Fibroblast of skin of back (primary cell): Measurements from ENCODE around the gene NRCAM.
A peak's percentile ranks its signal among the peaks of the same experiment; 100 is the strongest.

ENCODE experiments used
- DNase-seq: peaks from one replicate; pipeline ENCODE4 v3.0.0-alpha.2; 2013

The NRCAM gene

DNA sequence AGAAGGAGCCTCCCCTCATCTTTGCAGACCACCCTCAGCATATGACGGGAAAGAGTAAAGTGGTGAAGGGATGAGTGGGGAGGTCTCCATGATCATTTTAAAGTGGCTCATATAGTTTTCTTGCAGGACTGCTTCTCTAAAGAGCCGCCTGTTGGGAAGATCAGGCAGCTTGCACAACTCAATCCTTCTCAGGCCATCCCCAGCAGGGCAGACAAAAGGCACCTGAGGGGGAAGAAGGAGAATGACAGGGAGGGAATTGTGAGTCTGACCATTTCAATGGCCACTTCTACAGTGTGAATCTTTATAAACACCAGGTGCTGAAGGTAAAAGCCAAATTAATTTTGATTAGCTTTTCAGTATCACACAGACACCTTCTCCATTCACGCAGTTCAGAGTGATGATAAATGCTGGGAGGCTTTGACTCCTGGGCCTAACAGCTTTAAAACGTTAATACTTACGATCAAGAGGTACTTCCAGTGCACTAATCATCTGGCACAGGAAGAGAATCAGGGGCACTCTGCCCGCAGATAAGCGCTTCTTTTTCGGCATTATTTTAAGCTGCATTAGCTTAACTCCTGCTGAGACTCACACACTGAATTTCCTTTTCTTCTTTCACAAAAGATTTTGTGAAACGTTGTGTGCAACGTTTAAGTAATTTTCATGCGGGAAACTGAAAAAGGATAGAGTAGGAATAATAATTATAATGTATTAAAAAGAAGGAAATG lies 216.6 kb downstream of the NRCAM start:
- DNase-seq, result no peak

GRCh38 chr7:108236681-108237415 lies 219.4 kb downstream of the NRCAM start:
- DNase-seq, result no peak

GRCh38 chr7:108235451-108236061 lies 220.7 kb downstream of the NRCAM start:
- DNase-seq, result peak; percentile 35

DNA sequence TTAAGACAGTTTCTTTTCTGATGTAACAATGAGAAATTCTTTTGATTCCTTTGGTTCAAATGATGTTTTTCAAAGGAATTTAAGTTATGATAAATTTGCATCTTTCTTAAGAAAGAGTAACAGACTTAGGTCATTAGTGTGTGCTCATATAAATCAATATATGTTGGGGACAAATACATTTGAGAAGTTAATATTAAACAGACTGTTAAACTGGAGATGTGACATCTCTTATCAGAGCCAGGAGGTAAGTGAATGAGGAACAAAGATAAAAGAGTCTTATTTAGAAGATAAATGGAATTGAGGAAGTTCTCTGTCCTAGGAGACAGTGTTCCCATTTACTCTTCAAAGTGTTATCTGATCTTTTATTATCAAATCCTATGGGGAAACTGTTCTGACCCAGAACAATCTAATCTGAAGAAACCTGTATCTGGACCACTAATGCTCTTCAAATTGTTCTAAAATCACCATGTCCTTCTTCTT lies 221.2 kb downstream of the NRCAM start:
- peak; percentile 55 for DNase-seq

GRCh38 chr7:108234281-108234680 lies 222.0 kb downstream of the NRCAM start:
- peak; percentile 64 for DNase-seq

DNA sequence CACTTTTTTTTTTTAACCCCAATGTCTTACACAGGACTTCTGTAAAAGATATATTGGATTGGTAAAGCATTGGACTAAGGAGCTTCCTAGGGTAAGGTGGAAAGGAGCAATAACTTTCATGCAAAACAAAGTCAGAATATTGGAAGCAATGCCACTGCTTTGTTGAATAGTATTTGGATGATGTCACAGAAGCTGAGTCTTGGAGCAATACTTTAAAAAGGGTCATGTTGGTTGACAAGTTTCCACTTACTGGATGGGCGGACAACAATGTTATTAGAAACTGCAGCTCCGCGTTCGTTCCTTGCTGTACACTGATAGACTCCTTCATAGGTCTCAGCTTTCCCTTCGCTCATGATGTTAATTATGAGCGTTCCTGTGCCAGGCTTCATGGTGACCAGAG lies 224.2 kb downstream of the NRCAM start:
- DNase-seq, result peak; percentile 51

- DNase-seq, result peak; percentile 65
Measured at GRCh38 chr7:108231221-108231620, 225.0 kb downstream of the NRCAM start.

DNA sequence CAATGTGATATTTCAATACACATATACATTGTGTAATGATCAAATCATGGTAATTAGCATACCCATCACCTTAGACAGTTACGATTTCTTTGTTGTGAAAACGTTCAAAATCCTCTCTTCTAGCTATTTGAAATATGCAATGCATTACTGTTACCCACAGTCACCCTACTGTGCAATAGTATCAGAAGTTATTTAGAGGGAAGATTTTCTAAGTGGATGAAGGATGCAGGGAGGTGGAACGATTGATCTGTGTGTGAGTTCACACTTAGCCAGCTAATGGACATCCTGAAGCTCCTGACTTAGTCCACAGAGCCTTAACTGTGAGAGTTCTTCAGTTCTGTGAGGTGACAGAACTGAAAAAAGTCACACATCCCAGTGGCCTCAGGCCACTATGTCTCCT lies 228.9 kb downstream of the NRCAM start:
- DNase-seq, result no peak

DNA sequence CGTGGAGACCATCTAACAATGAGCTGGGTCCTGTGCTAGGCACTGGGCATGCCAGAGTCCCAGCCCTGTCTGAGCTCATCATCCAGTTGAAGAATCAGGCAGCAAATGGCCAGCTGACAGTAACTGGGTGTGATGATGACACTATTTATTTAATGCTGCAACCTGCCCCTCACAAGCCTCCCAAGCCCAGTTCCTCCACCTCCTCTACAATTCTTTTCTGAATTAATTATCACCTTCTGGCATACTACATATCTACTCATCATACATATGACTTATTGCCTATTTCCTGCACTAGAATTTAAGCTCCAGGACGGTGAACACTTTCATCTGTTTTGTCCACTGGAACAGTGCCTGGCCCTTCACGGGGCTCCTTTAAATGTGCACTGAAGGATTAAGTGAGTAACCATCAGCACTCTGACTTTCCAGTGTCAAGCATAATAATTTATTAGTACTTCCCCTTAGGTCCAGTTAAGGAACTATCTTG lies 229.4 kb downstream of the NRCAM start:
- no peak for DNase-seq

- no peak for DNase-seq
Measured at GRCh38 chr7:108225531-108226181, 230.6 kb downstream of the NRCAM start.

GRCh38 chr7:108224387-108224786 lies 231.8 kb downstream of the NRCAM start:
- DNase-seq, result no peak

DNA sequence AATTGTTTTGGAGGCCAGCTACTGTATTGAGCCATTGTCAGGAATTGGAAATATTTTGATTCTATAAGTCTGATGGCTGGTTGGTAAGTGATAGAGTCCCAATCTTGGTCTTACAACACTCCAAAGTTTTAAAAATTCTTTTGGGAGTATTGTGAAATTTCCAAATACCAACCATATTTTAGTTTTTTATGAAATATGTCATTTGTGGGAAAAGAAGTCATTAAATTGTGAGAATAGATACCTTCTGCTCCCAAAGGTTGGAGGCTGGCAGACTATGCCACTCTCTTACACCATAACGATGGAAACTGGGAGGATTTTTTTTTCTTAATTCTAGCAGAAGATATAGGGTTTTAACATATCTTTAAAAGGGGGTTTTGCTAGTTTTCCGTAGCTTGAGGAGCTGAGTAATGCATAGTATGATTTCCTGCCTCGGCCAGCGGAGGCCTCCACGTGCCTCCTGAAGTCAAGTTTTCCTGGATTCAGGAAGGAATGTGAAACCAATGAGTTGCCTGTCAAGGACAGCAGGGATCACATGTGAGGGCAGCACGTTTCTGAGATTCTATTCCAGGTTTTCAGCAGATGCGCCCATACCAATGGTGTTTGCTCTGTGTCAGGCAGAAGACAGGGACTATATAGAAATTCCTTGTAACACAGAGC lies 233.9 kb downstream of the NRCAM start:
- DNase-seq, result peak; percentile 83

DNA sequence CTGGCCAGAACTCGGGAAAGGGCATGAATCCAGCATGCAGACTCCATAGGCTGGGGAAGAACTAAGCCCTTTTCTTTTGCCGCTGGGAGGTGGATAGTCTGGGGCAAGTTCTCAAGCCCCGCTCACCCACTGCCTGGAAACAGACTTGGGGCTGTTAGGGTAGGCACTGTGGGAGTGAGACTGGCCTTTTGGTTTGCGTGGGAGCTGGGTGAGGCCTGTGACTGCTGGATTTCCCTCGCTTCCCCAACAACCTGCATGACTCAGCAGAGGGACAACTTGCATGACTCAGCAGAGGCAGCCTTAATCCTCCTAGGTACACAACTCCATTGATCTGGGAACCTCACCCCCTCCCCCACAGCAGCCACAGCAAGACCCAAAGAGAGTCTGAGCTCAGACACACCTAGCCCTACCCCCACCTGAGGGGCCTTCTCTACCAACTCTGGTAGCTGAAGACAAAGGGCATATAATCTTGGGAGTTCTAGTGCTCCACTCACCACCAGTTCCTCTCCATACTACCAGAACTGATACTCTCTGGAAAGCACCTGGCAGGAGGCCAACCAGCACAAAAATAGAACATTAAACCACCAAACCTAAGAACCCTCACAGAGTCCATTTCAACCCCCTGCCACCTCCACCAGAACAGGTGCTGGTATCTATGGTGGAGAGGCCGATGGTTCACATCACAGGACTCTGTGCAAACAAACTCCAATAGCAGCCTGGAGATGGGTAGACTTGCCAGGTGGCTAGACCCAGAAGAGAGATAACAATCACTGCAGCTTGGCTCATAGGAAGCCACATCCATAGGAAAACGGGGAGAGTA lies 244.6 kb downstream of the NRCAM start:
- DNase-seq, result no peak

DNA sequence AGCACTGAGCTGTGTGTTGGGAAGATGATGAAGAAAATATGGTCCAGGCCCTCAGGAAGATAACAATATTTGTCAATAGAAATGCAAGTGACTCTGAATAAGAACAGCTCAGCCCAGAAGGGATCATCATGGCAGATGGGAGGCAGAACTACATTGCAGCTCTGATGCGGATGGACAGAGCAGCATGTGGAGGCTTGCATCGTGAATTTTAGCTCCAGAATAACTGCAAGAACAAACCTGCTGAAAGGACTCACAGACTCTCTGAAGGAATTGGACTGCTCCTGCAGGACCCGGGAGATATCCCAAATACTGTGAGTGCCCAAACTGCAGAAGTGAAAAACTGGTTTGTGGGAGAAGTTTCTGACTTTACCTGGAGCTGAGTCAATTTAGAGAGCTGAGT lies 245.4 kb downstream of the NRCAM start:
- no peak for DNase-seq

- no peak for DNase-seq
Measured at GRCh38 chr7:108205311-108205710, 250.9 kb downstream of the NRCAM start.

DNA sequence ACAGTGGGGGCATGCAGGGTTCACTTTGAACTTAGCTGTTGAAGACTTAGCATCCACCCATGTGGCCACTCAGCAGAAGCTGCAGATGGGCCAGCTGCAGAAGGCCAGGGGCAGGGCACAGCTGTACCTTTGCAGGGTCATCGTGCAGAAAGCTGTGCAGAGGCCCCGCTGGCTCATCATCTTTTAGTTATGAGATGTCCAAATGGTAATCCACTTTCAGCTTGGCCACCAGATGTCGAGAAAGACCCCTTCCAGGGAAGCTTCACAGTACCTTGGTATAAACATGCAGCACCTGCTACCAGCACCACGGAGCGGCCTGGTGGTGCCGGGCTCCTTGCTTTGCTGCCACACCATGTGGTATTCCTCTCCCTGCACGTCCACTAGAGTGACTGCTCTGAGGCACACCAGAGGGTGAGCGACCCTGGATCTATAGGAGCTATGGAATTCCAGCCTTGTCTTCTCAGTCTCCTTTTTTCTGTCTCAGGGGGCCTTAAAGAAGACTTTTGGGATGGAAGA lies 251.9 kb downstream of the NRCAM start:
- no peak for DNase-seq

GRCh38 chr7:108203537-108203936 lies 252.7 kb downstream of the NRCAM start:
- DNase-seq, result no peak

DNA sequence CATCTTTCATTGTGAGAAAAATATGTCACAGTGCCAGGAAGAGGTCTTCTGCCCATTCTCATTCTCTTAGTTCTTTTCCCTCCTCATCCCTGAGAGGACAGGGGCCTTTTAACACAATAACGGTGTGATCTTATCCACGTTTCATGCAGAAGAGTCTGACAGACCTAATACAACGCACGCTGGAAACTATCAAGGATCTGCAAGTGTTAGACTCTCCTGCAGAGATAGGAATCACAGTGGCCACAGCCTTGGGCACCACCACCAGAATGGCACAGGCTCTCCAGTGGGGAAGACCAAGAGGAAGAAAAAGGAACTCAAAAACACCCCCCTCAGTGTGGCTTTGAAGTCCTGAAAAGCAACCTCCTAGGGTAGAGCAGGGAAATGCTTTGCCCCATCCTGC lies 253.5 kb downstream of the NRCAM start:
- no peak for DNase-seq

- DNase-seq, result no peak
Measured at GRCh38 chr7:108201766-108202165, 254.5 kb downstream of the NRCAM start.

DNA sequence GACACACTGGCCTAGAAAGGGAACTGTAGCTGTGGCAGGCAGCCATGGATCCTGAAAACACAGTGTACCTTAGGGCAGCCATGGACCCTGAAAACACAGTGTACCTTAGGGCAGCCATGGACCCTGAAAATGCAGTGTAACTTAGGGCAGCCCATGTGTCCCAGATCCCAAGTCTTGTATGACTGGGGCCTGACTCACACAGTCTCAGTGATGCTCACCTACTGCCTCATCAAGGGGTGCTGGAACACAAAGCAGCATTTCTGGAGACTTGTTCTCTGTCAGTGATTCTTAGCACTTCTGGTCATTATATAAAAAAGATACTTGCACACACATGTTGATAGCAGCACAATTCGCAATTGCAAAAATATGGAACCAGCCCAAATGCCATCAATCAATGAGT lies 255.9 kb downstream of the NRCAM start:
- DNase-seq, result no peak
